ENCODE results near the gene ASMTL.
"Not testable (repeated sequence)": the region's sequence is repeated elsewhere in the genome, so short reads cannot be mapped to it uniquely, and the experiment has no call there.

ASMTL gene

DNA sequence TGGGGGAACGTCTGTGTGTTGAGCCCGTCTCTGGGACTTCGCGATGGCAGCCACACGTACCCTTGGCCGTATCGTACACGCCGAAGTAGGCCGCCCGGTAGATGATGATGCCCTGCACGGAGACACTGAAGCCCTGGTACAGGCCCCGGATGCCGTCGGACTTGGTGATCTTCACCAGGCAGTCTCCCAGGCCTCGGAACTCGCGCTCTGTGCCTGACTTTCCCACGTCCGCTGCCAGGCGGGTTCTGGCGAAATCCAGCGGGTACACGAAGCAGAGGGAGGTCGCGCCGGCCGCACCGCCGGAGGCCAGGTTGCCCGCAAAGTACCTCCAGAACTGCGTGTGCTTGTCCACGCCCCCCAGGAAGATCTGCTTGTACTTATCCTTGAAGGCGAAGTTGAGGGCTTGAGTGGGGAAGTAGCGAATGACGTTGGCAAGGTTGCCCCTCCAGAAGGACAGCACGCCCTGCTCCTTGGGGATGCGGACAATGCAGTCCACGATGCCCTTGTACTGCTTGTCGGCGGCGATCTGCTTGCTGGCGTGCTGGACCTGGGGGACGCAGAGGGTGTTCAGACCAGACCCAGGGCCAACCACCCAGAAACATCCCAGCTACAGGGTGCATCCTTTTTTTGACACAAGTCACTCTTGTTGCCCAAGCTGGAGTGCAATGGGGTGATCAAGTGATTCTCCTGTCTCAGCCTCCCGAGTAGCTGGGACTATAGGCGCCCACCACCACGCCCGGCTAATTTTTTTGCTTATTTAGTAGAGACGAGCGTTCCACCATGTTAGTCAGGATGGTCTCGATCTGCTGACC is 63.3 kb downstream of the ASMTL start:
- DNase-seq (ENCODE audit: low read depth in 2 of 2) = no peak

DNA sequence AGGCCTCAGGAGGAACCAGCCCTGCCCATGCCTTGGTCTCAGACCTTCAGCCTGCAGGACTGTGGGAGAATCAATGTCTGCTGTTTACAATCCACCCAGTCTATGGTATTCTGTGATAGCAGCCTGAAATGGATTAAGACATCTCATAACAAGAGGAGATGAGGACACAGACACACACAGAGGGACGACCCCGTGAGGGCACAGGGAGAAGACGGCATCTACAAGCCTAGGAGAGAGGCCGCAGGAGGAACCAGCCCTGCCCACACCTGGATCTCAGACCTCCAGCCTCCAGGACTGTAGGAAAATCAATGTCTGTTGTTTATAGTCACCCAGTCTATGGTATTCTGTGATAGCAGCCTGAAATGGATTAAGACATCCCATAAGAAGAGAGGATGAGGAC is 64.1 kb downstream of the ASMTL start:
- DNase-seq (ENCODE audit: low read depth in 2 of 2) = no peak

DNA sequence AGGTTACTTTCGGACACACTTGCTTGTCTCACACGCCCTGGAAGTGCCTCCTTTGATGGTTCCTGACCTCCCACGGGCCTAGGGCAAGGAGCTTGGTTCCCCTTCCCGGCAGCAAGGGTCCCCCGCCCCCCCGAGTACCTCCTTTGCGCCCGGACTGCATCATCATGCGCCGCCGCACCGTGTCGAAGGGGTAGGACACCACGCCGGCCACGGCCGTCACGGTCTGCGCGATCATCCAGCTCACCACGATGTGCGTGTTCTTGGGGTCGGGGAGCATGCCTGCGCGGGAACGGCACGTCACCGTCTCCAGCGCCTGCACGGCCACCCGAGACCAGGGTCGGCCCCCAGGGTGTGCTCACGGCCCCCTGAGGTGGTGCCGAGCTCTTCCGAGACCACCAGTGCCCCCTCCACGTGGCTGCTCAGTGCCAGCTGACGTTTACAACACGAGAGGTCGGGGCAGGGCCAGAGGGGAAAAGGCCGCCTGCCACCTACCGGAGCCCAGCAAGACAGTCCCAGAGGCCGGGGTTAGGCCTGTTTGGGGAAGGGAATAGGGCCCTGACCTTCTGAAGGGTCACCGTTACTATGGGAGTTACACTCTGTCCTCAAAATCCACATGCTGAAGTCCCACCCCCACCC is 65.5 kb downstream of the ASMTL start:
- no peak for DNase-seq (ENCODE audit: low read depth in 2 of 2)

DNA sequence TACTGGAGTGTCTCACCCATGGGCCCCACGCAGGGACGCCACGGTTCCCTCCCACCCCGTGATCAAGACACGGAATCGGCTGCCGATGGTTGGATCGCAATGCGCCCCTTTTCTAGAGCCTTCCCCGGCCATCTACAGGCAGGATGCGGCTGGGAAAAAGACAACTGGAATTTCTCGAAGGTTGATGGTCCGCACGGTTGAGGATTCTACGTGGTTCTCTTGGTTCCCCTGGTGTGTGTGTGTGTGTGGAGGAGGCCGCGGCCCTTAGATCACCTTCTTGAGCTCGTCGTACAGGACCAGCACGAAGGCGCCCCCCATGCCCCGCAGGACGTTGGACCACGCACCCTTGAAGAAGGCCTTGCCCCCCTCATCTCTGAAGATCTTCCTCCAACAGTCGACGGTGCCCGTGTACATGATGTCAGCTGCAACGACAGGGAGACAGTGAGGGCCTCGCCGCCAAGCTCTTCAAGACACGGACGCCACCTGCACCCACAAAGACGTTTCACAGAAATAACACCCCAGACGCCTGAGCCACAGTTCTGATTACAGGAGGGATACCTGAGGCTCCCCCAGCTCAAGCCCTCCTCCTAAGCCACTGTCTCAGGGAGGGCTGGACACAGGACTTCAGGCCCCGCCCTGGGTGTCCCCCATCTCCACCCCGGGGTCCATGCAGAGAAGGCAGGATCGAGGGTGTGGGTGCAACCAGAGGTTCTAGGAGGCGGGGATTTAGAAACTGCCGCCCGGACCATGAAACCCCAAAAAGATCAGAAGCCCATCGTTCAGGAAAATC is 66.2 kb downstream of the ASMTL start:
- DNase-seq (ENCODE audit: low read depth in 2 of 2) = no peak

DNA sequence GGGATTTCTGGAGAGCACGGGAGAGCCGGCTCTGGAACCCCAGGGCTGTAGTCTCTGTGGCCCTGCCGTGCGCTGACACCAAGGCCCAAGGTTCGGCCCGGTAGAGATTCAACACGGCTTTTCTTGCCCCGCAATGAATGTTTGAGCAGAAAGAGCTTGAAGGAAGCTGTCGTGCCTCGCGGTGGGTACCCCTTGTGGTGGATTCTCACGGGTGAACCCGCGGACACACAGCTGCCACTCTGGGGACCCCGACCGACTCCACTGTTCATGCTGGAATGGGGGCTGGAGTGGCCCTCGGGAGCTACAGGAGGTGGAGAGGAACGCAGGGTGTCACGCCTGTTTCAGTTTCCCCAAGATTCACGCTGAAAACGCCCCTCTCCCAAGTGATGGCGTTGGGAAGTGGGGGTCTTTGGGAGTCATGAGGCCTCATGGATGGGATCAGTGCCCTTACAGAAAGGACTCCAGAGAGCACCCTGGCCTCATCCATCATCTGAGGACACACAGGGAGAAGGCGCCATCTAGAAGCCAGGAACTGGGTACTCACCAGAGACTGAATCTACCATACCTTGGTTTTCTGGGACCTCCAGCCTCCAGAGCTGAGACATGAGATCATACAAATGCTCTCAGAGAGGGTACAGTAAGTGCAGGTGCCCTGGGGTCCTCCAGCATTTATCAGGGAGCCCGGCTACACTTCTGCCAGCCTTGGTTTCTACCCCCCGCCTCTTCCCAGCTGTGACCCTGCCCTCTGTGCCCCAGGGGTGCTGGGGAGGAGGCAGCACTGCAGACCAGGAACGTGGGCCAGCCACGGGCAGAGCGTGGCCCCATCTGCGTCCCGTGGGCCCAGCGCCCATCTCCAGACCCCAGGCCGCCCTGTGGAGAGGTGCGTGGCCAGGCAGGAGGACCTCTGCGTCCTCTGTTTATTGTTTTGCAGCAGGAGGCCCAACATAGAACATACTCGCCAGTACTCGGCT is 67.2 kb downstream of the ASMTL start:
- no peak for DNase-seq (ENCODE audit: low read depth in 2 of 2)

DNA sequence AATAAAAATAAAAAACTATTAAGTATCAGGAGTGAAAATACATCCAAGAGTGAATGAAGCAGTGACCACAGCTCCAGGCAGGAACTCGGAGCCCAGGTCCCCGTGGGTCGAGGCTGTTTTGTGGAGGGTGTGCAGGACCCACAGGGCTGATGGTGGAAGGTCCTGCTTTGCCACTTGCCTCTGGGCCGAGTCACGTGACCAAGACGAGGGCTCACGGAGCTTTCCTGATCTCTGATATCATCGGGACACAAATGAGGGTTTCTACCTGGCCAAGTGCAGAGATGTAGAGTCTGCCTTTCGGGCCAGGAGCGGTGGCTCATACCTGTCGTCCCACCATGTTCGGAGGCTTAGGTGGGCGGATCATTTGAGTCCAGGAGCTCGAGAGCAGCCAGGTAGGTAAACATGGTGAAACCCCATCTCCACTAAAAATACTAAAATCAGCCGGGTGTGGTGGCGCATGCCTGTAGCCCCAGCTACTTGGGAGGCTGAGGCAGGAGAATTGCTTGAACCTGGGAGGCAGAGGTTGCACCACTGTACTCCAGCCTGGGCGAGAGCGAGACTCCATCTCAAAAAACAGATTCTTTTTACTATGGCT is 68.0 kb downstream of the ASMTL start:
- no peak for DNase-seq (ENCODE audit: low read depth in 2 of 2)

DNA sequence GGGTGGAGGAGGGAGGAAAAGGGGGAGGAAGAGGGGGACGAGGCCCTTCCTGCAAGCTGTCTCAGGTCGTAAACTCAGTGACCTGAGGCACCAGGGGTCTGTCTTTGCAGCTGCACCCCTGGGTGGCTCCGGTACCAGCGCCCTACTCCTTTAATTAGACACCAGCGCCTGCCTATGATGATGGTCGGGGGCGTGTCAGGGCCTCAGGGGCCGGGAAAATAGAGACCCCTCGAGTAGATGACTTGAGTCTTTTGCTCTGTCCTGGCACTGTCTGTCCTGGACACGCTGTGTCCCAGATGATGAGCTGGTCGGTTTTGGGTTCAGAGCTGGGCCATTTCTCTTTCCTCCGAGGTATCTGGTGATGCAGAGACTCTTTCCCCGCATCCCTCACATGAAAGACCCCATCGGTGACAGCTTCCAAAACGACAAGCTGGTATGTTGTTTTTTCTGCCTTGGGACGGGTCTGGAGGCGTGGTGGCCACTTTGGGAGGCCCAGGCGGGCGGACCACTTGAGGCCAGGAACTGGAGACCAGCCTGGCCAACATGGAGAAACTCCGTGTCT is 72.0 kb downstream of the ASMTL start:
- DNase-seq (ENCODE audit: low read depth in 2 of 2) = no peak

DNA sequence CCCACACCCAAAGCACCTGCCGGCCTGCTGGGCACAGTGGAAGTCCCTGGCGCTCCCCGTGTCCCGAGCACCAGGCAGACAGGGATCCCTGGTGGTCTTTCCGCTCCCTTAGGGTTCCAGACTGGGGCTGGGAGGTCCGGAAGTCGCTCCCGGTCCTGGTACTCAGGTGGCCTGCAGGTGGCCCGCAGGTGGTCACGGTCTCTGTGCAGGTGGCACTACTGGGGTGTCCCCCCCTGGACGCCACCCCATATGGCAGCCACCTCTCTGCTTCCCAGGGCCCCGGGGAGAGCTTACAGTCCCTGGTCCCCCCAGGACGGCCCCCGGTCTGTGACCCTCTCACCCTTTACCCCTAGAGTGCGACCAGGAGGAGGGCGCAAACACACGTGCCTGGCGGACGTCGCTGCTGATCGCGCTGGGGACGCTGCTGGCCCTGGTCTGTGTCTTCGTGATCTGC is 74.4 kb downstream of the ASMTL start:
- DNase-seq (ENCODE audit: low read depth in 2 of 2) = no peak

DNA sequence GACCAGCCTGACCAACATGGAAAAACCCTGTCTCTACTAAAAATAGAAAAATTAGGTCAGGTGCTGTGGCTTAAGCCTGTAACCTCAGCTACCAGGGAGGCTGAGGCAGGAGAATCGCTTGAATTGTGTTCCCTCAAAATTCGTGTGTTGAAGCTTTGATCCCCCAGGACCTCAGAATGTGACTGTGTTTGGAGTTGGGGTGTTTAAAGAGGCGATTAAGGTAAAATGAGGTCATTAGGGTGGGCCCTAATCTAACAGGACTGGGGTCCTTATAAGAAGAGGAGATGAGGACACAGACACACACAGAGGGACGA is 84.4 kb downstream of the ASMTL start:
- no peak for DNase-seq (ENCODE audit: low read depth in 2 of 2)

DNA sequence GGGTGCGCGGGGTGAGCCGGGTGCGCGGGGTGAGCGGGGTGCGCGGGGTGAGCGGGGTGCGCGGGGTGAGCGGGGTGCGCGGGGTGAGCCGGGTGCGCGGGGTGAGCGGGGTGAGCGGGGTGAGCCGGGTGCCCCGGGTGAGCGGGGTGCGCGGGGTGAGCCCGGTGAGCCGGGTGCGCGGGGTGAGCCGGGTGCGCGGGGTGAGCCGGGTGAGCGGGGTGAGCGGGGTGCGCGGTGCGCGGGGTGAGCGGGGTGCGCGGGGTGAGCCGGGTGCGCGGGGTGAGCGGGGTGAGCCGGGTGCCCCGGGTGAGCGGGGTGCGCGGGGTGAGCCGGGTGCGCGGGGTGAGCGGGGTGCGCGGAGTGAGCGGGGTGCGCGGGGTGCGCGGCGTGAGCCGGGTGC is 86.3 kb downstream of the ASMTL start:
- DNase-seq (ENCODE audit: low read depth in 2 of 2) = not testable (repeated sequence)

DNA sequence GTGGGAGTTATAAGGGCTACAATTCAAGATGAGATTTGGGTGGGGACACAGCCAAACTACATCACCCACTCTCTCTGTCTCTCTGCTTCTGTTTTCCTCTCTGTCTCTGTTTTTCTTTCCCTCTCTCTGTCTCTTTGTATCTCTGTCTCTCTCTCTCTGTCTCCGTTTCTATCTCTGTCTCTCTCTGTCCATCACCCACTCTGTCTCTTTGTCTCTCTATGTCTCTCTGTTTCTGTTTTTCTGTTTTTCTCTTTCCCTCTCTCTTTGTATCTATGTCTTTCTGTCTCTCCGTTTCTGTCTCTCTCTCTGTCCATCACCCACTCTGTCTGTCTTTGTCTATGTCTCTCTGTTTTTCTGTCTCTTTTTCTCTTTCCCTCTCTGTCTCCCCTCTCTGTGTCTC is 90.8 kb downstream of the ASMTL start:
- DNase-seq (ENCODE audit: low read depth in 2 of 2) = no peak

DNA sequence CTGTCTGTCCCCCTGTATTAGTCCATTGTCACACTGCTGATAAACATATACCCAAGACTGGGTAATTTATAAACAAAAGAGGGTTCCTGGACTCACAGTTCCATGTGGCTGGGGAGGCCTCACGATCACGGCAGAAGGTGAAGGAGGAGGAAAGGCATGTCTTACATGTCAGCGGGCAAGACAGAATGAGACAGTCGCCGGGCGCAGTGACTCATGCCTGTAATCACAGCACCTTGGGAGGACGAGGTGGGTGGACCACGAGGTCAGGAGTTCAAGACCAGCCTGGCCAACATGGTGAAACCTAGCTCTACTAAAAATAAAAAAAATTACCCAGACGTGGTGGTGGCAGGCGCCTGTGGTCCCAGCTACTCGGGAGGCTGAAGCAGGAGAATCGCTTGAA is 91.4 kb downstream of the ASMTL start:
- no peak for DNase-seq (ENCODE audit: low read depth in 2 of 2)

DNA sequence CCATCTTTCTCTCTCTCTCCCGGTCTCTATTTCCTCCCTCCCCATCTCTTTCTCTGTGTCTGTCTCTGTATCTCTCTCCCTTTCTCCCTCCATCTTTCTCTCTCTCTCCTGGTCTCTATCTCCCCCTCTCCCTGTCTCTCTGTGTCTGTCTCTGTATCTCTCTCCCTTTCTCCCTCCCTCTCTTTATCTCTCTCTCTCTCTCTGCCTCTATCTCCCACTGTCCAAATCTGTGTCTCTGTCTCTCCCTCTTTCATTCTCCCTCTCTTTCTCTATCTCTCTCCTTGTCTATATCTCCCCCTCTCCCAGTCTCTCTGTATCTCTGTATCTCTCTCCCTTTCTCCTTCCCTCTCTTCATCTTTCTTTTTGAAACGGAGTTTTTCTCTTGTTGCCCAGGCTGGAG is 92.5 kb downstream of the ASMTL start:
- DNase-seq (ENCODE audit: low read depth in 2 of 2) = no peak

DNA sequence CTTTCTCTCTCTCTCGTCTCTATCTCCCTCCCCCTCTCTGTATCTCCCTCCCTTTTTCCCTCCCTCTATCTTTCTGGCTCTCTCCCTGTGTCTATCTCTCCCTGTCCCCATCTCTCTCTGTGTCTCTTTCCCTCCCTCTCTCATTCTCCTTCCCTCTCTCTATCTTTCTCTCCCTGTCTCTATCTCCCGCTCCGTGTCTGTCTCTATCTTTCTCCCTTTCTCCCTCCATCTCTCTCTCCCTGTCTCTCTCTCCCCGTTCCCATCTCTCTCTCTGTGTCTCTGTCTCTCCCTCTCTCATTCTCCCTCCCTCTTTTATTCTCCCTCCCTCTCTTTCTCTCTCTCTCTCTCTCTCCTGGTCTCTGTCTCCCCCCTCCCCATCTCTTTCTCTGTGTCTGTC is 93.2 kb downstream of the ASMTL start:
- no peak for DNase-seq (ENCODE audit: low read depth in 2 of 2)

DNA sequence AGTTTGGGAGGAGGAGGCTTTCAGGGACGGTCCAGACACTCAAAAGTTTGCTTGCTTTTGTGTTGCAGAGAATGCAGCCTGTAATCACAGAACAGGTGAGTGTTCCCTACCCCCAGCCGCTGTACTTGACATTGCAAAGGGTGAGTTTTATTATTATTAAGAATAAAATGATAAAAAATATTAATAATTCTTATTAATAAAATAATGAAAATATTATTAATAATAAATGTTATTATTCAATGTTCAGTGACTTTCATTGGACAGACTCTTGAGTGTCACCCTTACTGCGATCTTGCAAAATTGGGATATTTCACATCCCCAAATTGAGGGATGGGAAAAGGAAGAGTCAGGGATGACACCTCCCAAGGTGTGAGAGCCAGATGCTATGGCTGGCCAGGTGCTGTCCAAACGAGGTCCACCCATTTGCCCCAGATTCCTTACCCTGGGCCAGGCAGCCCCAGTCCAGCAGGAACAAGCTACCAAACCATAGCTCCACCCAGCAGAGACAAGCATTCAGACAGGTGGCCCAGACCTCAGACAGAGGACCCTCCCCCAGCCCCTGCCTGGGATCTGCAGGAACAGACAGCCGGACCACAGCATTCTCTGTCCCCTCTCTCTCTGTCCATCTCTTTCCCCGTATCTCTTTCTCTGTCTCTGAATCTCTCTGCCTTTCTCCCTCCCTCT is 93.8 kb downstream of the ASMTL start:
- DNase-seq (ENCODE audit: low read depth in 2 of 2) = no peak

DNA sequence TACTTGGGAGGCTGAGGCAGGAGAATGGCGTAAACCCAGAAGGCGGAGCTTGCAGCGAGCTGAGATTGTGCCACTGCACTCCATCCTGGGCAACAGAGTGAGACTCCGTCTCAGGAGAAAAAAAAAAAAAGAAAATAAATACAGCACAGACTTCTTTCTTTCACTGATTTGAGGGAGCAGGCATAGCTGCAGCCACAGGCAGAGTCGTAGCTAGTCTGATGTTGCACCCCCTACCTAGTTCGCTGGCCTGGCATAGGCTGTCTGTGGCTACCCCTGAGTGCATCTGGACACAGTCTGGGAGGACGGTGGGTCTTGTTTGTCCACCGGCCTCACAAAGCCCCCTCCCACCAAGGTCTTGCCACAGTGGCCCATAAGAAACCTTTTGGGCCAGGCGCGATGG is 94.7 kb downstream of the ASMTL start:
- no peak for DNase-seq (ENCODE audit: low read depth in 2 of 2)

DNA sequence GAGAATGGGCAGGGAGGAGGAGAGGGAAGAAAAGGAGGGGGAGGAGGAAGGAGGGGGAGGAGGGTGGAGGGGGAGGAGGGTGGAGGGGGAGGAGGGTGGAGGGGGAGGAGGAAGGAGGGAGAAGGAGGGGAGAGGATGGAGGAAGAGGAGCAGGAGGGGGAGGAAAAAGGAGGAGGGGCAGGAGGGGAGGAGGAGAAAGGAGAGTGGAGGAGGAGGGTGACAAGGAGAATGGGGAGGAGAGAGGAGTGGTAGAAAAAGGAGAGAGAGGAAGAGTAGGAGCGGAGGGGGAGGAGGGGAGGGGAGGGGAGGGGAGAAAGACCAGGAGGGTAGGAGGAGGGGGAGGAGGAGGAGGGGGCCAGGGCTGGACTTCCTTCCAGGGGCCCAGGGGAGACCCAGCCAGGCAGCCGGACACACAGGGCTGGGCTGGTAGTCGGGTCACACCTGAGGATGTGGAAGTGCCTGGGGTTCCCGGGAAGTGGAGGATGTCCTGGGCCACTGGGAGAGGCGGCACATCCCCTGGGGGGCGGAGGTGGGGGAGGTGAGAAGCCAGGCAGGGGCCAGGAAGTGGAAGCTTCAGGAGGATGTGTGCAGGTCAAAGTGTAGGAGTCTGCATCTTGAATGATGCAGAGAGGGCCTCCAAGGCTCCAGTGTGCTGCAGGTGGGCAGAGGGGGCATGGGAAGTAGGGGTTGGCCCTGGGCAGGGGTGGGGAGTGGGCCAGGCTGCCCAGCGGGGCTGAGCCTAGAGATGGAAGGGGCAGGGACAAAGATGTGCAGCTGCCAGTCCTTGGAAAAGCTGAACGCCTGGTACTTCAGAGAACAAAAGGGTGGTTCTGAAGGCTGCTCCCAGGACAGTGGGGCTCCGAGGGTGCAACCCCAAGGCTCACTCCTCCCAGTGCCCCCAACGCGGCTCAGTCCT is 97.3 kb downstream of the ASMTL start:
- DNase-seq (ENCODE audit: low read depth in 2 of 2) = no peak

DNA sequence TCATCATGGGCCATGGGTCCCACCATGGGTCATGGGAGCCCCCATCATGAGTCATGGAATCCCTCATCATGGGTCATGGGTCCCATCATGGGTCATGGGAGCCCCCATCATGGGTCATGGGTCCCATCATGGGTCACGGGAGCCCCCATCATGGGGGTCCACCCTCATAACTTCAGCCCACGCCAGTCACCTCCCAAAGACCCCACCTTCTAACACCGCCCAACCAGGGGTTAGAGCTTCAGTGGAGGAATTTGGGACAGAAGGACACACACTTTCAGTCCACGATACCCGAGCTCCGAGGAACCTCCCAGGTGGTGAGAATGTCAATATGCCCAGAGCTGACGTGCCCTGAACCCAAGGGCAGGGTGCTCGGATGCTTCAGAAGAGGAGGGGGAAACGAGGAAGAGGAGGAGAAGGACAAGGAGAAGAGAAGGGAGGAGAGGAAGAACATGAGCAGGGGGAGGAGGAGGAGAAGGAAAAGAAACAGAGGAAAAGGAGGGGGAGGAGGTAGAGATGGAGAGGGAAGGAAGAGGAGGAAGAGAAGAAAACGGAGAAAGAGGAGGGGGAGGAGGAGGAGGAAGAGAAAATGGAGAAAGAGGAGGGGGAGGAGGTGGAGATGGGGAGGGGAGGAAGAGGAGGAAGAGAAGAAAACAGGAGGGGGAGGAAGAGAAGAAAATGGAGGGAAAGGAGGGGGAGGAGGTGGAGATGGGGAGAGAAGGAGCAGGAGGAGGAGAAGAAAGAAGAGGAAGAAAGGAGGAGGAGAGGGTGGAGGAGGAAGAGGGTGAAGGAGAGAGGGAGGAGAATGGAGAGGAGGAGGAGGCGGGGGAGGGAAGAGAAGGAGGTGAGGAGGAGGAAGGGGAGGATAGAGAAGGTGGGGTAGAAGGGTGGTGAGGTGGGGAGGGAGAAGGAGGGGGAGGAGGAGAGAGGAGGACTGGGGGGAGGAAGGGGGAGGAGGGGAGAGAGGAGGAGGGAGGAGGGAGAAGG is 98.4 kb downstream of the ASMTL start:
- DNase-seq (ENCODE audit: low read depth in 2 of 2) = no peak

Data from activated CD4-positive, alpha-beta T cell treated with anti-CD3 and anti-CD28 coated beads for 24 hours (primary cell).